ENCODE data around the gene MMADHC. TPM values are rescaled to one million over a fixed set of nuclear protein-coding genes. Genes with fewer than 3 reads are reported as not detected.

The MMADHC gene
- total RNA-seq, 1 experiment from 2014 or later = 155 TPM

DNA sequence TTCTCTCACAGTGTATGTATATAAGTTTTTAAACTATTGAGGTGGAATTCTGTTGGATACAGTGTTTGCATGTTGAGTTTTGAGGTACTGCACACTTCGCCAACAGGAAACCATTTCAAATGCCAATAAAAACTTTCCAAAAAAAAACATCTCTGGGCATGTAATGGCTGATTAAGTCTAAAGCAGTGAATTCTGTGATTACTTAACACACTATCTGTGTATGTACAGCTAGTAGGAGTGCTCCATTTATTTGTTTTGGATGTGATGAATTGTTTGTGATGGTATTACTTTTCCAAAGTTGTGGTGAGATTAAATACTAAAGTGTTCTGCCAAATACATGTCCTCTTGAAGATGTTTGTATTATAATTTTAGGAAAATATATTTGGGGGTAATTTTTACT, 31.1 kb downstream of the MMADHC start:
- no peak for DNase-seq (ENCODE audit: low read depth)

DNA sequence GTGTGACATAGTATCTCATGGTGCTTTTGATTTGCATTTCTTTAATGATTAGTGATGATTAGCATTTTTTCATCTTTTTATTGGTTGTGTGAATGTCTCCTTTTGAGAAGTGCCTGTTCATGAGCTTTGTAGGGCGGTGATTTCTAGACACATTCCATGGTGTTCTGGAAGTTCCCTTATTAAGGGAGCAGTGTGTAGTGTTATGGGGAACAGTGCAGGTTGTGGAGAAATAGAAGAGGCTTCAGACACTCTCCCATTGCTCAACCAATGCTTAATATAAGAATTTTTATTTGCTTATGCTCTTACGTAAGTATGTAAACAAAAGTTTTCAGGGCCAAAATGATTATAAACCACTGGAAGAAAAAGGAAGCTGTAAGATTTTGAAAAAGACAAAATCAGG, 34.7 kb downstream of the MMADHC start:
- no peak for DNase-seq (ENCODE audit: low read depth)

- DNase-seq (ENCODE audit: low read depth) = no peak
Measured at GRCh38 chr2:149552226-149552625, 35.3 kb downstream of the MMADHC start.

GRCh38 chr2:149544692-149545091, 42.9 kb downstream of the MMADHC start:
- no peak for DNase-seq (ENCODE audit: low read depth)

GRCh38 chr2:149543845-149544244, 43.7 kb downstream of the MMADHC start:
- no peak for DNase-seq (ENCODE audit: low read depth)

DNA sequence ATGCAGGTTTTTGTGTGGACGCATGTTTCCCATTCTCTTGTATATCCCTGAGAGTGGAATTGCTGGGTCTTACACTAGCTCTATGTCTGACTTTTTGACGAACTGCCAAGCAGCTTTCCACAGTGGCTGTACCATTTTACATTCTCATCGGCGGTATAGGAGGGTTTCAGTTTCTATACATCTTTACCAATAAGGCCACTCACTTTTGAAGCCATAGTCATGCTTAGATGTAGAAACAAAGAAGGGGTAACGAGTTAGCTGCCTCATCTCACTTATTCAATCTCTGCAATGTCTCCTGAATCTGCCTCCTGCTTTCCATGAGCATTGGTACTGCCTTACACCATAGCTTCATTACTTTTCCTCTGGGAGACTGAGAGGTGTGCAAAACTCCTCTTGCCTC, 47.4 kb downstream of the MMADHC start:
- no peak for DNase-seq (ENCODE audit: low read depth)

- no peak for DNase-seq (ENCODE audit: low read depth)
Measured at GRCh38 chr2:149538138-149538833, 49.3 kb downstream of the MMADHC start.

DNA sequence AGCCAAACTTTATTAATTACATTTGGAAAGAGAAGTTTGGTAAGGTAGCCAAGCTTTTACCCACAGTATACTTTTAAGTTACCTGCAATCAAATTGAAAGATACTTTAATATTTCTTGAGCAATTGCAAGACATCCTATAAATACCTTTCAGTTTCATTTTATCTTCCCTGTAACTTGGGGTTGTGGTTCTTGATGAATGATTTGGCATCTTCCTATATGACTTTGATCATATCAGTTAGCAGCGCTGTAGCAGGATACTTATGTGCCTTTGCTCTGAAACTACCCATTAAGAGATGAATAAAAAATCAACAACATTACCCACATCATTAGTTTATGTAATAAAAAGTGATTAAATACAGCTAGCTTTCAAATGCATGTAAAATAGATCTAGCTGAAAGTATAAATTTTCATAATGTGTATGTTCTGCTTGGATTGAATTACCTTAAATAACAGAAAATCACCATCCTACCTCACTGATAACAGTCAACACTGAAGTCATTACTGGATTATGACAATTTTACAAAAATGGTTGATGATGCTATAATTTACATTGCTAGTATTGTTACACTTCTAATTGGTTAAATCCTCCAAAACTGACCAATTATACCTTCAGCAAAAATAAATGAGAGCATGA, 50.4 kb downstream of the MMADHC start:
- no peak for DNase-seq (ENCODE audit: low read depth)

- DNase-seq (ENCODE audit: low read depth) = no peak
Measured at GRCh38 chr2:149536649-149537048, 50.9 kb downstream of the MMADHC start.

- no peak for DNase-seq (ENCODE audit: low read depth)
Measured at GRCh38 chr2:149534674-149535073, 52.9 kb downstream of the MMADHC start.

GRCh38 chr2:149528983-149529382, 58.6 kb downstream of the MMADHC start:
- DNase-seq (ENCODE audit: low read depth) = no peak

DNA sequence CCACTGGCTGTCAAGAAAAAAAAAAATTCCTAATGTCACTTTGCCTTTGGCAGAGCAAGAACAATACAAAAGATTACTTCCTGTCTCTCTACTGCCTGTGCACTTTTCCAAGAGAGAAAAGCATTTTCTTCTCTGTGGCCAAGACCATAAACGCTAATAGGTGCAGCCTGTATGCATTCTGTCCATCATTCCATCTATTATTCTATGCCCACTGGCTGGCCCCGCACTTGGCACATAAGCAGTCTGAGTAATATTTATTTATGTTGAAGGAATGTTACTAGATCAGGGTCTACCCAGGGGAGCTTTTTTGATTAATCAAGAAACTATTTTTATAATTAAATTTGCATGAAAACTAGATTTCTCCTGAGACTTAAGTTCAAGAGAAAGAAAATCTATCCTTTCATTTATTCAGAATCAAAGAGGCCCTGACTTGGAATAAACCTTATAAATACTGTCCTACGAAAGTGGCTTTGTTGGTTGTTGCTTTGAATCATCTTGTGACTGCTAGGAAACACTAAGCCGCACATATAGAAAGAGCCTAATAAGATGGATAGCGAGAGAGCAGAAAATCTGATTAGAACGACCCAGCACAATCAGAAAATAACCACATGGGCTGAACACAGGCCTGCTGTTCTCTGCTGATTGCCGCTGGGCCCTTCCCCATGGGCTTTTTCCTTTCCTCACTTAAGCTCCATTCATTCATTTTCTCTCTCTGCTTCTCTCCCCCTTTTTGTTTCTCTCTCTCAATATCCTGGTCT, 59.4 kb downstream of the MMADHC start:
- no peak for DNase-seq (ENCODE audit: low read depth)

DNA sequence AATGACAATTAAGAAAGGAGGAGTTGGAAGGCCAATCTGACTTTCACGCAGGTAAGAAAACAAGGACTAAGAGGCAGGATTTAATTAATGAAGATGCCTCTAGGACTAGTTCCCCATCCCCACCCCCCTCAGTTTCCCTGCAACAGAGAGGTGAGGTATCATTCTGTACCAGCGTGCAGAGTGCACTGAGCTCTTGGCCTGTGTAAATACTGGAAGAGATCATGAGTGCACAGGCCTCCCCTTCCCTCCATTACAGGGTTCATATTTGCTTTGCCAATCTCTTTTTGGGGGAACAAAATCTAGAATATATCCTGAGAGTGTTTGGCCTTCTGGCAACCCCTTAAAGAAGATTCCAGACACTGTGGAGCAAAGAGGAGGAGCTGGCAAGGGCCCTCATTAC, 60.9 kb downstream of the MMADHC start:
- DNase-seq (ENCODE audit: low read depth) = no peak

GRCh38 chr2:149525323-149525722, 62.3 kb downstream of the MMADHC start:
- DNase-seq (ENCODE audit: low read depth) = no peak

Measured in LHCN-M2 (cell line).